HL-60/S4 treated with retinoic acid at 250 ng/mL for 4 days and 3 days (cell line): ENCODE data around the gene ALKBH8.
"Not testable (repeated sequence)": the region's sequence is repeated elsewhere in the genome, so short reads cannot be mapped to it uniquely, and the experiment has no call there.

Source experiments
- in situ Hi-C: fragments of 300-500 bp; cut with MboI; formaldehyde crosslinking; loops from 2 replicates; pipeline ENCODE4 v1.7.0; 2022; ENCODE audit warnings: low sequenced_read_pairs

Gene ALKBH8

GRCh38 chr11:107577346-107577711, 11.8 kb upstream of the ALKBH8 start:
- in situ Hi-C loops, result no loop called here

- in situ Hi-C loops, result not testable (repeated sequence)
These were observed 11.2 kb upstream of the ALKBH8 start for GRCh38 chr11:107576497-107577345.

DNA sequence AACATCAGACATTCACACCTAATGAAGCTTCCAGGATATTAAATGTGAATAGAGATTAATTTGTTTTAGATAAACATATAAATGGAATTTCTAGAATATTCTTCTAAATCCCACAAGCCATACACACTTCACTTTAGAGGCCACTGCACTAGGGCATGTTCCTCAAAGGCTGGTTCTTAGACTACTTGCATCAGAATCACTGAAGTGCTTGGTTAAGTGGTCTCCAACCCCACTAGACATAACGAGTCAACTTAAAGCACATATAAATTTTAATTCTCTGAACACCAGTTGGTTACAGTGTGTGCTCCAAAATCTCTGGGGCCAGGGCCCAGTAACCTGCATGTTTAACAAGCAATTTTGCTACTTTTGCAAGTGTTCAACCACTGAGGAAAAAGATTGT, 7.9 kb upstream of the ALKBH8 start:
- in situ Hi-C loops, result no loop called here

- in situ Hi-C loops, result no loop called here
These were observed 4.5 kb upstream of the ALKBH8 start for GRCh38 chr11:107570015-107570414.

DNA sequence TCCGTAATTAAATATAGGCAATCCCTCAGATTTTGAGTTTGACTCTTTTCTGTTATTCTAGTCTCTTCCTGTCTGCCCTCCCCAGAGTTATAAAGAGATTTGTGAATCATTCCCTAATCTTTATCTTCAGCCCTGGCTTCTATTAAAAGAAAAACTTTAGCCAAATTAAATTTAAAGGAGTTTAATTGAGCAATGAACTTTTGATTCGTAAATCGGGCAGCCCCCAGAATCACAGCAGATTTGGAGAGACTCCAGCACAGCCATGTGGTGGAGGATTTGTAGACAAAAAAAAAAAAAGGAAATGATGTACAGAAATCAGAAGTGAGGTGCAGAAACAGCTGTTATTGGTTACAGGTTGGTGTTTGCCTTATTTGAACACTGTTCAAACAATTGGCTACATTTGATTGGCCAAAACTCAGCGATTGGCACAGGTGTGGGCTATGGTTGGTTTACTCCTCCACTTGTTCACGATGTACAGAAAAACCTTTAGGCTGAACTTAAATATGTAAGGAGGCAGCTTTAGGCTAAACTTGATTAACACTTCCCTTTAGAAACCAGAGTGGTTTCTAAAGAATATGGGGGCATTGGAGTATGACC, 2.3 kb upstream of the ALKBH8 start:
- in situ Hi-C loops, result no loop called here

- in situ Hi-C loops, result no loop called here
These were observed 1.0 kb upstream of the ALKBH8 start for GRCh38 chr11:107566569-107566968.

GRCh38 chr11:107565955-107566501, 493 bp upstream of the ALKBH8 start:
- in situ Hi-C loops, result not testable (repeated sequence)

DNA sequence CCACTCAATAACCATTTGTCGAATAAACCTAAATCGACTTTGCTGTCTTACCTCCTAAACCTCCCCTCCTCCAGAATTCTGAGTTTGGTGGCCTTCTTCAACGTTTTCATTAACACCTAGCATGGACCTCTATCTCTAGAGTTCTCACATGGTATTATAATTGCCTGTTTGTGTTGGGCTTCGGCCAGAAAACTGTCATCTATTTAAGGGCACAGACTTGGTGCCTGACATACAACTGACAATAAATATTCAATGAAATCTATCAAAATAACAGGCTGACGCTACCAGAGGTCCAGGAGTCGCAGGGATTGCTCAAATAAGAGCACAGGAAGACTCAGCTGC, 687 bp downstream of the ALKBH8 start:
- in situ Hi-C loops, result no loop called here

DNA sequence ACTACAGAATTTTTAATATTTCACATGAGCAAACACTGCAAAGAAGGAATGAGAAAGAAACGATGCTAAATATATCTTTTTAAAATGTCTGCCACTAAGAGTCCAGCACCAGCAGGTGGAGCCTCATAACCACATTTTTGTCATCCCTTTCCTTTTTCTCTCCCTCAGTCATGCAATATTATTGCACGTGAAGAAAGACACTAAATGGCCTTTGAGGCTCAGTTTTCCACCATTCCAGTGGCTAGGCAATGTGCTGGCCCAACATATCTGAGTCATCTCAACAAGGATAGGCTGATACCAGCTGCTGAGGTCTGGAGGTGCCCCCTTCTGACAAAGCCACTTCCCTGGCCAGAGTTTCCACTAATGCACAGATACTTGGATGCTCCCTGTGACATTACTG, 1.8 kb downstream of the ALKBH8 start:
- in situ Hi-C loops, result no loop called here

DNA sequence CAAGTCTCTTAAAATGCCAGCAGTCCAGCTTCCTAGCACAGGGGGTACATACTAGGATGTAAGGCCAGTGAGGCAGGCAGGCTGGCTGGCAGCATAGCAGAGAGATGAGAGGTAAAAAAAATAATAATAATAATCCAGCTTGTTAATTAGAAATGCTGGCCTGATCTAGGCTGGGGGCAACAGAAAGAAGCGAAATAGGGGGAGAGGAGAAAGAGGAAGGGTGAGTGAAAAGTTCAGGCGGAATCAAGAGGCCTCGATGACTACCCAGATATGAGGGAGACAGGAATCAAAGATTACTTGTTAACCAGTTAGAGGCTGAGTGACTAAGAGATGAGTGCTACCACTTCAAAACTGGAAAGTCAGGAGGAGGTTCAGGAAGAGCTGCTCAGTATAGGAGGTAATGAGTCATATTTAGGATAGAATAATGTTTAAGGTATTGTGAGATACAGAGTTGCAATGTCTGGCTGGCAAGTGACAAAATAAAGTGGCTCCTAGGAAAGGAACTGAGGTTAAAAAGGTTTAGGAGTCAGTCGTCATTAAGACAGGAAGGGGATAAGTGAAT, 2.8 kb downstream of the ALKBH8 start:
- in situ Hi-C loops, result no loop called here

DNA sequence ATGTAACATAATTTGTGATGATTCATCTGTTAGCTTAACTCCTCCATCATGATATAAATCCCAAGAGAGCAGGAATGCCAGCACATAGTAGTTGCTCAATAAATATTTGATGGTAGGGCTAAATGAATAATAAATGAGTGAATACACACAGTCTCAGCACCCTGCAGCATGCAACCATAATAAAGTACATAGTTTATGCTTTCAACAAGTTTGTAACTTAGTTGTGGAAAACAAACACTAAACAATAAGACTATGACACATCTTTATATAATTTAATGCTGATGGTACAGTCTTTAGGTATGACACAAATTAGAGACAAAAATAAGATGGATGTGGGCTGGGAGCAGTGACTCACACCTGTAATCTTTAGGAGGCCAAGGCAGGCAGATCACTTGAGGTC, 3.8 kb downstream of the ALKBH8 start:
- in situ Hi-C loops, result no loop called here

GRCh38 chr11:107550304-107550703, 15.2 kb downstream of the ALKBH8 start:
- in situ Hi-C loops, result no loop called here

GRCh38 chr11:107549954-107550285, 15.6 kb downstream of the ALKBH8 start:
- in situ Hi-C loops, result no loop called here

GRCh38 chr11:107549253-107549953, 16.1 kb downstream of the ALKBH8 start:
- in situ Hi-C loops, result no loop called here

DNA sequence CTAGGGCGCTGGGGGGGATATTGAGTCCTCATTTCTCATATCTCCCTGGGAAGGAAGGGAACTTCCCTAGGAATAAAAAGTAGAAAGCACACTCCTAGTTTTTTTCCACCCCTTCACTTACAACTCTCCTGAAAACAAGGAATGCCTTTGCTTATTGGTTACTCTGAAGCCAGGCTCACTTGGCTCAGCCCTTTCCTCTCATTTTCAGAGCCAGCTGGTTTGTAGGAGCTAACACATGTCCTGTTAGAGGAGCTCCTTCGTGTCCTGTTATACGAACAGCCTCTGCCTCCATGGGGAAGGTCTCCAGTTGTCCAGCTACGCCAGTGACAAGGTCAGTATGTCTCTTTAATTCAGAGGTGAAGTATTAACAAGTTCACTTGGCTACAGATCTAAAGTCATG, 17.6 kb downstream of the ALKBH8 start:
- in situ Hi-C loops, result no loop called here

GRCh38 chr11:107545101-107545514, 20.4 kb downstream of the ALKBH8 start:
- in situ Hi-C loops, result no loop called here

DNA sequence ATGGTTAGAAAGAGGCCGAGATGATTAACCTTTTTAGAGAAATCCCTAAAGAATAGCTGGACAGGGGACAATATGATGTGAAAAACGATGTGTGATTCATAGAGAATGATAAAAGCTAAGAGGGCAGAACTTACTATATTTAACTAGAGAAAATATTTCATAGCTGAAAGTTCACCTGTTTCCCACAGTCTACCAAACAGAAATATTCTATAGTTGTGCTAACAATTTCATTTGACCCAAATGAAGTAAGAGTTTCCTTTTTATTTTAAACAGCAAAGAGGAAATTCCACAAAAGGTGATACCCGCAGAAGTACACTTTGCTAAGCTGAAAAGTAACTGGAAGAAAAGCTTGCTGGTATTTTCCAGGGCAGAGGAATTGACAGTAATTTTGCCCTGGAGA, 26.7 kb downstream of the ALKBH8 start:
- in situ Hi-C loops, result no loop called here

DNA sequence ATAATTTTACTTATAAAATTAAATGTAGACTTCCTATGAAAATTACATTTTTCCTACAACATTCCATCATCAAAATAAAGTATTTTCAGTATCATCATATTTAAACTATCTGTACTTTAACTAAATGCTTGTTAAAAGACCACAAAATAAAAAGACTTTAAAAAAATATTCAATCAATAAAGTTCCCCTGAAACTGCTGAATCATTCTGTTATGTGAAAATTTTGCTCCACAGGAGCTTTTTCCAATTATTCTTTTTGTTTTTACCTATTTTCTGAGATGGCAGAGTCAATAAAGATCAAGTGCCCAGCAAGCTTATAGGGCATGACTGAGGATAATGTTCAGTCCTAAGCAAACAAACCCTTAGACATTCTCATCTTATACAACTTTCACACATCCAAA, 27.3 kb downstream of the ALKBH8 start:
- in situ Hi-C loops, result no loop called here

- in situ Hi-C loops, result not testable (repeated sequence)
These were observed 28.4 kb downstream of the ALKBH8 start for GRCh38 chr11:107537155-107537554.

DNA sequence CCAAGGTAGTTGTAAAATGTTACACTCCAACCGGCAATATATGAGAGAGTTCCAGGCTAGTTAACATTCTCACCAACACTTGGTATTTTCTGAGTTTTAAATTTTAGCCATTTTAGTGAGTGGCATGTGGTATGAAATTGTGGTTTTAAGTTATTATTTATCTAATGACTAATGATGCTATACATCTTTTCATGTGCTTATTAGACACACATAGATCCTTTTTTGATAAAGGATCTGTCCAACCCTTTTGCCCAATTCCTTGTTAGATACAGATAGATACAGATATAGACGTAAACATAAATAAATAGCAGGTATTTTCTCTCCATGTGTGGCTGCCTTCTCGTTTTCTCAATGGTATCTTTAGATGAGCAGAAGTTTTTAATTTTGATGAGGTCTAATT, 39.3 kb downstream of the ALKBH8 start:
- in situ Hi-C loops, result no loop called here

DNA sequence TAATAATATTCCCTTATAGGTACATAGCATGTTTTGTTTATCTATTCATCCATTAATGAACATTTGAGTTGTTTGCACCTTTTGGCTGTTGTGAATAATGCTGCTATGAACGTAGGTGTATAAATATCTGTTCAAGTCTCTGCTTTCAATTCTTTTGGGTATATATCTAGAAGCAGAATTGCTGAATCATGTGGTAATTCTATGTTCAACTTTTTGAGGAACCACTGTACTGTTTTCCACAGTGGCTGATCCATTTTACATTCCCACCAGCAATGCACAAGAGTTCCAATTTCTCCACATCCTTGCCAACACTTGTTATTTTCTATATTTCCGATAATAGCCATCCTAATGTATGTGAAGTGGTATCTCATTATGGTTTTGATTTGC, 56.7 kb downstream of the ALKBH8 start:
- in situ Hi-C loops, result no loop called here
